Keratinocyte (primary cell): ENCODE data around the gene TSPAN11. TPM values are rescaled to one million over a fixed set of nuclear protein-coding genes. Genes with fewer than 3 reads are reported as not detected.

Experiments
- DNase-seq: peaks from one replicate; pipeline ENCODE4 v3.0.0-alpha.2; 2011; ENCODE audit warnings: low read depth, missing footprints, low spot score
- FAIRE-seq: peaks from 2 replicates; lab custom pipeline; 2011; peaks lifted over from hg19 to GRCh38; lab: Jason Lieb, UNC
- H2AFZ ChIP-seq: 2 replicates; pipeline ENCODE4 v1.6.0; 2012; ENCODE audit warnings: low read length, control low read depth, inconsistent platforms; ENCODE audit not compliant: control insufficient read depth
- H3K27ac ChIP-seq: 2 replicates; pipeline ENCODE4 v1.5.1; 2011; ENCODE audit warnings: low read length; ENCODE audit not compliant: control insufficient read depth, insufficient read depth
- H3K27me3 ChIP-seq: 3 replicates; pipeline ENCODE4 v1.6.0; 2011; ENCODE audit warnings: low read length; ENCODE audit not compliant: control insufficient read depth, insufficient read depth; ENCODE audit errors: extremely low read depth
- H3K36me3 ChIP-seq, 2 experiments: 2 replicates in 1 of 2; 3 replicates in 1 of 2; pipeline ENCODE4 v1.5.1; 2011; ENCODE audit warnings: low read length in 2 of 2, mild to moderate bottlenecking in 1 of 2; ENCODE audit not compliant: control insufficient read depth in 2 of 2, insufficient read depth in 2 of 2; ENCODE audit errors: extremely low read depth in 1 of 2
- H3K4me1 ChIP-seq: 3 replicates; pipeline ENCODE4 v1.5.1; 2011; ENCODE audit warnings: low read length; ENCODE audit not compliant: control insufficient read depth, insufficient read depth; ENCODE audit errors: extremely low read depth
- H3K4me2 ChIP-seq: 3 replicates; pipeline ENCODE4 v1.6.0; 2011; ENCODE audit warnings: low read depth, low read length; ENCODE audit not compliant: control insufficient read depth, insufficient read depth; ENCODE audit errors: extremely low read depth
- H3K4me3 ChIP-seq, 3 experiments: fragments of 200-600 bp in 1 of 3; sonication (generic) in 1 of 3; 2 replicates in 2 of 3; 3 replicates in 1 of 3; pipeline ENCODE4 v1.5.1; 2011 to 2016; ENCODE audit warnings: low read length in 3 of 3, mild to moderate bottlenecking in 3 of 3, control low read depth in 2 of 3, inconsistent platforms in 1 of 3, low read depth in 1 of 3, mixed read lengths in 1 of 3, mixed run types in 1 of 3, moderate library complexity in 1 of 3; ENCODE audit not compliant: control insufficient read depth in 2 of 3, insufficient read depth in 2 of 3; ENCODE audit errors: extremely low read depth in 1 of 3
- H3K79me2 ChIP-seq: 2 replicates; pipeline ENCODE4 v1.6.0; 2012; ENCODE audit warnings: low read length; ENCODE audit not compliant: control insufficient read depth, insufficient read depth
- H3K9ac ChIP-seq: 3 replicates; pipeline ENCODE4 v1.6.0; 2011; ENCODE audit warnings: low read length; ENCODE audit not compliant: control insufficient read depth, insufficient read depth; ENCODE audit errors: extremely low read depth
- H3K9me1 ChIP-seq: 3 replicates; pipeline ENCODE4 v1.6.0; 2011; ENCODE audit warnings: low read length; ENCODE audit not compliant: control insufficient read depth, insufficient read depth; ENCODE audit errors: extremely low read depth
- H3K9me3 ChIP-seq: 2 replicates; pipeline ENCODE4 v1.5.1; 2012; ENCODE audit warnings: low read depth, low read length; ENCODE audit not compliant: control insufficient read depth
- H4K20me1 ChIP-seq: 3 replicates; pipeline ENCODE4 v1.6.0; 2011; ENCODE audit warnings: low read length; ENCODE audit not compliant: control insufficient read depth, insufficient read depth; ENCODE audit errors: extremely low read depth
- CTCF ChIP-seq, 3 experiments: IDR thresholded peaks in 1 of 3; conservative IDR thresholded peaks in 1 of 3; optimal IDR thresholded peaks in 1 of 3; 2 replicates in 2 of 3; 3 replicates in 1 of 3; pipeline versions ENCODE3 to v1.5.1; 2011; ENCODE audit warnings: low read length in 3 of 3, mild to moderate bottlenecking in 3 of 3, moderate library complexity in 2 of 3, control low read depth in 1 of 3, inconsistent platforms in 1 of 3; ENCODE audit not compliant: insufficient read depth in 2 of 3; ENCODE audit errors: extremely low read depth in 1 of 3
- EZH2 ChIP-seq: IDR thresholded peaks from one replicate; pipeline ENCODE4 v1.6.1; 2012; ENCODE audit warnings: inconsistent platforms, mild to moderate bottlenecking, low read length, moderate library complexity
- dilution Hi-C: fragments of 300-500 bp; cut with MboI; formaldehyde crosslinking; loops from one replicate; pipeline ENCODE4 v1.7.0; 2020; ENCODE audit warnings: low sequenced_read_pairs; ENCODE audit not compliant: extremely low pct_ligation_motif_present
- polyA plus RNA-seq, 5 experiments: library from polyadenylated mRNA; depleted of rRNA in 3 of 5; stranded (reverse) in 3 of 5; stranded (forward) in 1 of 5; unstranded in 1 of 5; fragments of >200 nt; gene quantifications; 1 replicate in 1 of 5; 2 replicates in 3 of 5; 3 replicates in 1 of 5; pipeline versions ENCODE4 v1.2.1 to v1.2.3, GENCODE V29; 2011 to 2012; ENCODE audit warnings: missing spikeins in 2 of 5, low read depth in 1 of 5, low replicate concordance in 1 of 5

TSPAN11 gene
- polyA plus RNA-seq, 1 donor (not counting 4 experiments of a cell fraction or from before 2014, with no cell fraction given) = not detected

GRCh38 chr12:30985814-30986452 lies 59.4 kb downstream of the TSPAN11 start:
- Histone ChIP-seq H3K36me3 (no peaks in the 10 kb centered on the region), H2AFZ (no peak overlapping the region), H3K9me3 (no peaks in the 10 kb centered on the region), H3K79me2 (no peaks in the 10 kb centered on the region), H3K27me3 (no peaks in the 10 kb centered on the region), H4K20me1 (no peaks in the 10 kb centered on the region), H3K4me1 (no peaks in the 10 kb centered on the region), H3K9me1 (no peaks in the 10 kb centered on the region), H3K9ac (no peak overlapping the region), H3K4me2 (no peak overlapping the region), H3K27ac (no peak overlapping the region), H3K4me3 (no peak overlapping the region)
- FAIRE-seq (no peak), DNase-seq (no peak)
- dilution Hi-C loops = no loop called here
- TF ChIP-seq EZH2 (no peak), CTCF (optimal IDR thresholded peaks at IDR 0.05 in 1 of 3, IDR thresholded peaks at IDR 0.05 in 1 of 3, conservative IDR thresholded peaks at IDR 0.05 in 1 of 3; ENCODE audit: extremely low read depth in 1 of 3, insufficient read depth in 2 of 3, low read length in 3 of 3) (peak; percentile 79 to 95 (median 81))

GRCh38 chr12:30988086-30988485 lies 61.5 kb downstream of the TSPAN11 start:
- no peak overlapping the region for H3K4me2 ChIP-seq
- H3K4me3 ChIP-seq = no peak overlapping the region
- no peak overlapping the region for H2AFZ ChIP-seq
- FAIRE-seq = no peak
- H3K9me3 ChIP-seq = no peaks in the 10 kb centered on the region
- H3K36me3 ChIP-seq = no peaks in the 10 kb centered on the region
- H3K27ac ChIP-seq = no peak overlapping the region
- no peaks in the 10 kb centered on the region for H3K27me3 ChIP-seq
- DNase-seq = no peak
- dilution Hi-C loops = no loop called here
- H3K4me1 ChIP-seq = no peaks in the 10 kb centered on the region
- no peaks in the 10 kb centered on the region for H4K20me1 ChIP-seq
- TF ChIP-seq CTCF (optimal IDR thresholded peaks at IDR 0.05 in 1 of 3, IDR thresholded peaks at IDR 0.05 in 1 of 3, conservative IDR thresholded peaks at IDR 0.05 in 1 of 3; ENCODE audit: extremely low read depth in 1 of 3, insufficient read depth in 2 of 3, low read length in 3 of 3) = no peak
- TF ChIP-seq EZH2 = no peak
- no peak overlapping the region for H3K9ac ChIP-seq
- H3K9me1 ChIP-seq = no peaks in the 10 kb centered on the region
- no peaks in the 10 kb centered on the region for H3K79me2 ChIP-seq
